Gastrocnemius medialis (tissue), 4 donors: ENCODE measurements around the gene DISP2. TPM values are rescaled to one million over a fixed set of nuclear protein-coding genes. Genes with fewer than 3 reads are reported as not detected.

Experiments
- ATAC-seq, 2 donors: fragments of 150-250 bp; one replicate each; pipeline ENCODE4 v1.9.1; 2016
- DNase-seq, 2 donors: peaks; one replicate each; pipeline ENCODE4 v3.0.0-alpha.2; 2019
- H3K27ac ChIP-seq, 4 donors: fragments of 200-600 bp; sonication (generic); 1 replicate in 1 of 4; 2 replicates in 3 of 4; pipeline ENCODE4 v1.5.1; 2016 to 2018; ENCODE audit warnings: mild to moderate bottlenecking in 2 of 4, moderate library complexity in 1 of 4
- H3K27me3 ChIP-seq, 3 donors: fragments of 200-600 bp; sonication (generic) in 2 of 3; 1 replicate in 1 of 3; 2 replicates in 2 of 3; pipeline versions ENCODE4 v1.5.1 to v1.6.0; 2016 to 2019; ENCODE audit warnings: mild to moderate bottlenecking in 1 of 3, moderate library complexity in 1 of 3
- H3K36me3 ChIP-seq, 2 donors: fragments of 200-600 bp; sonication (generic) in 1 of 2; one replicate each; pipeline ENCODE4 v1.5.1; 2017 to 2018
- H3K4me1 ChIP-seq, 2 donors: fragments of 200-600 bp; sonication (generic) in 1 of 2; one replicate each; pipeline ENCODE4 v1.5.1; 2016 to 2017; ENCODE audit warnings: mild to moderate bottlenecking in 2 of 2
- H3K4me3 ChIP-seq, 4 donors: fragments of 200-600 bp; sonication (generic) in 3 of 4; 1 replicate in 1 of 4; 2 replicates in 3 of 4; pipeline ENCODE4 v1.5.1; 2016 to 2019; ENCODE audit warnings: mild to moderate bottlenecking in 2 of 4
- H3K9me3 ChIP-seq, 3 donors: fragments of 200-600 bp; sonication (generic) in 2 of 3; 1 replicate in 1 of 3; 2 replicates in 2 of 3; pipeline ENCODE4 v1.5.1; 2016 to 2019
- POLR2A ChIP-seq, 2 donors: fragments of 450-650 bp; IDR thresholded peaks; one replicate each; pipeline ENCODE4 v1.6.1; 2017; ENCODE audit warnings: antibody characterized with exemption in 2 of 2, mild to moderate bottlenecking in 2 of 2, moderate library complexity in 2 of 2
- in situ Hi-C, 4 donors: fragments of 200-750 bp; cut with MboI; loops; one replicate each; pipeline versions ENCODE4 v1.15.0 to v1.8.0; 2017; ENCODE audit warnings: low sequenced_read_pairs in 4 of 4
- intact Hi-C: fragments of 100-400 bp; cut with DNase I; formaldehyde crosslinking; loops from one replicate; pipeline ENCODE4 v1.15.1; 2023; ENCODE audit warnings: low total_unique reads
- total RNA-seq, 4 donors: library from RNA; depleted of rRNA; stranded (reverse); fragments of >200 nt; gene quantifications; one replicate each; pipeline versions ENCODE4 v1.1.0 to v1.2.3, GENCODE V29; 2016
- TF ChIP-seq, protein P1 (sequence below), 5 experiments: fragments of 450-650 bp in 3 of 5; fragments of 200-600 bp in 2 of 5; sonication (generic) in 2 of 5; IDR thresholded peaks in 4 of 5; conservative IDR thresholded peaks in 1 of 5; 1 replicate in 4 of 5; 2 replicates in 1 of 5; pipeline ENCODE4 v1.5.1; 2016 to 2019; ENCODE audit warnings: antibody characterized with exemption in 5 of 5, mild to moderate bottlenecking in 3 of 5, moderate library complexity in 3 of 5

Gene DISP2
- total RNA-seq, 4 donors from 2014 or later: 0.02 to 0.12 (median 0.06) TPM

DNA sequence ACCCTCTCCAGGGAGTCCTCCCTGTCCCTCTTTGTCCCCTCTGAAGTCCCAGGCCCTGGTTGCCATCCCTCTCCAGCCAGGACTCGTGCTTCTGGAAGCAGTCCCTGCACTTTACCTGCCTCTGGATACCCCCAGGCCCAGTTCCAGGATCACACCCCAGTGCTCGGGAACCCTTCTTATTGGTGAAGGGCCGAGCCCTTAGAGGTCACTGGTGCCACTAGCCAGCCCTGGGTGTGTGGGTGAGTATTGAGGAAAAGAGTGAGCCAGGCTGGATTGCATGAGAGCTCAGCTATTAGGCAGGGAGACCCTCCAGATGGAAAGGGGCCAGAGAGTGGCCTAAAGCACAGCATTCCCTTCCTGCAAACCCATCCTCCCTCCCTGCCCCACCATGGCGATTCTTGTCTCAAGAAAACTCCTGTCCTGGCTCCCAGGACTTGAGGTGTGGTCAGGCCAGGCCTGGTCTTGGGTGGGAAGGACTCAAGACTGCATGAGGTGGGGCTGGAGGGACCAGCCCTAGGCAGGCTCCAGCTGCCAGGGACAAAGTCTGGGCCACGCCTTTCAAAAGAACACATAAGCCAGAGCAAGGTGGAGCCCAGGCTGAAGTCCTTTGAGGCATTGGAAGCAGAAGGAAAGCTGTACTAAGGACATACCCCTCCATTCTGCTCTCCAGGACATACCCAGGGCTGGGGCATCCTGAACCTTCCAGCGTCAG lies 12.0 kb upstream of the DISP2 start:
- peaks cover 7 to 13% of the 10 kb centered on the region in 2 donors for H3K4me1 ChIP-seq
- no peak overlapping the region for H3K27ac ChIP-seq
- intact Hi-C loops (loop anchor here (1.0 kb wide), 1 partner anchor 21 kb away; no protein-coding TSS in a partner anchor), in situ Hi-C loops (loop anchor here in 1 of 4 donors (10.0 kb wide), 1 partner anchor 79 kb away; no protein-coding TSS in a partner anchor)
- TF ChIP-seq, protein P1, sequence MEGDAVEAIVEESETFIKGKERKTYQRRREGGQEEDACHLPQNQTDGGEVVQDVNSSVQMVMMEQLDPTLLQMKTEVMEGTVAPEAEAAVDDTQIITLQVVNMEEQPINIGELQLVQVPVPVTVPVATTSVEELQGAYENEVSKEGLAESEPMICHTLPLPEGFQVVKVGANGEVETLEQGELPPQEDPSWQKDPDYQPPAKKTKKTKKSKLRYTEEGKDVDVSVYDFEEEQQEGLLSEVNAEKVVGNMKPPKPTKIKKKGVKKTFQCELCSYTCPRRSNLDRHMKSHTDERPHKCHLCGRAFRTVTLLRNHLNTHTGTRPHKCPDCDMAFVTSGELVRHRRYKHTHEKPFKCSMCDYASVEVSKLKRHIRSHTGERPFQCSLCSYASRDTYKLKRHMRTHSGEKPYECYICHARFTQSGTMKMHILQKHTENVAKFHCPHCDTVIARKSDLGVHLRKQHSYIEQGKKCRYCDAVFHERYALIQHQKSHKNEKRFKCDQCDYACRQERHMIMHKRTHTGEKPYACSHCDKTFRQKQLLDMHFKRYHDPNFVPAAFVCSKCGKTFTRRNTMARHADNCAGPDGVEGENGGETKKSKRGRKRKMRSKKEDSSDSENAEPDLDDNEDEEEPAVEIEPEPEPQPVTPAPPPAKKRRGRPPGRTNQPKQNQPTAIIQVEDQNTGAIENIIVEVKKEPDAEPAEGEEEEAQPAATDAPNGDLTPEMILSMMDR (IDR thresholded peaks at IDR 0.05 in 4 of 5, conservative IDR thresholded peaks at IDR 0.05 in 1 of 5): no peak
- no peak for TF ChIP-seq POLR2A (IDR thresholded peaks at IDR 0.05)
- no peak overlapping the region for H3K4me3 ChIP-seq
- H3K36me3 ChIP-seq: no peaks in the 10 kb centered on the region
- ATAC-seq: no peak
- no peaks in the 10 kb centered on the region for H3K9me3 ChIP-seq
- H3K27me3 ChIP-seq: no peaks in the 10 kb centered on the region
- DNase-seq: no peak

DNA sequence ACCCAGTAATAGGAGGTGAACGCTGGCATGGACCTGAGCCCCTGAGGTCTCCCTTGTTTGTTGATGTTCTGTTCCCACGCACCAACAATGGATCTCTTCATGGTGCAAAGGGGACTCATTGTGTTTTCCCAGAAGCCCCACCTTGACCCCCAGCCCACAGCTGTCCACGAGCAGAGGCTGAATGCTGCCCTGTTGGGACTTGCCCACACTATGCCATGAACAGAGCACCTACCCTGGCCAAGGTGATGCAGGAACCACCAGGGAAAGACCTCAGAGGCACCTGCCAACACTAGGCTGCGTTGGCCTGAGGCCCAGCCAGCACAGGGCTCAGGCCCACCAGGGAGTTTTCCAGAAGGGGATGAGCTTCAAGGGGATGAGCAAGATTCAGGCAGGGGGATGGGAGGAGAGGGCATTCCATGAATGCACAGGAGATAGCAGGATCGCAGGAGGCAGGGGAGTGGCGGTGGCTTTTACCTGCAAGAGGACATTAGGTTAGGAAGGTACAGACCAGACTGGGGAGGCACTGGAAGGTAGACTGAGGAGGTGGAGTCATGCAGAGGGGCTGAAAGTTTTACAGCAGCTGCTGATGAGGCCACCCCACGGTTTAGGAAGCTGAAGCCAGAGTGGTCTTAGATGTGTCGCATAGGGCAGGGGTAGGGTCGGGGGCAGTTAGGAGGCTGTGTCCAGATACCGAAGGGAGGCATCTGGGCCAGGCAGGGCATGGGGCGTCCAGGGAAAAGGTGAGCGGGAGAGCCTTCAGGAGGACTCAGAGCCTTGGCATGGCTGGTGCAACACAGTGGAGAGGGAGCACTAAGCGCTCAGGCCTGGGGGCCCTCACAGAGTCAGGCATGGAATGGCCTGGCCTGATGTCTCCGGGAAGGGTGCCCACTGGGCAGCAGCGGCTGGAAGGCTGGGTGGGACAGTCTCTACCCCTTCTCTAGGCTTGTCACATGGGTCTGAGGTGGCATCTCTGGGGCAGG lies 11.2 kb upstream of the DISP2 start:
- Histone ChIP-seq H3K9me3 (no peaks in the 10 kb centered on the region), H3K4me3 (no peak overlapping the region), H3K27me3 (no peaks in the 10 kb centered on the region), H3K4me1 (peaks cover 0 to 5% of the 10 kb centered on the region in 2 donors), H3K27ac (no peak overlapping the region), H3K36me3 (no peaks in the 10 kb centered on the region)
- in situ Hi-C loops (loop anchor here in 1 of 4 donors (10.0 kb wide), 1 partner anchor 78 kb away; no protein-coding TSS in a partner anchor), intact Hi-C loops (no loop called here)
- no peak for TF ChIP-seq POLR2A (IDR thresholded peaks at IDR 0.05)
- TF ChIP-seq, protein P1 (IDR thresholded peaks at IDR 0.05 in 4 of 5, conservative IDR thresholded peaks at IDR 0.05 in 1 of 5): no peak
- no peak for ATAC-seq
- DNase-seq: no peak

DNA sequence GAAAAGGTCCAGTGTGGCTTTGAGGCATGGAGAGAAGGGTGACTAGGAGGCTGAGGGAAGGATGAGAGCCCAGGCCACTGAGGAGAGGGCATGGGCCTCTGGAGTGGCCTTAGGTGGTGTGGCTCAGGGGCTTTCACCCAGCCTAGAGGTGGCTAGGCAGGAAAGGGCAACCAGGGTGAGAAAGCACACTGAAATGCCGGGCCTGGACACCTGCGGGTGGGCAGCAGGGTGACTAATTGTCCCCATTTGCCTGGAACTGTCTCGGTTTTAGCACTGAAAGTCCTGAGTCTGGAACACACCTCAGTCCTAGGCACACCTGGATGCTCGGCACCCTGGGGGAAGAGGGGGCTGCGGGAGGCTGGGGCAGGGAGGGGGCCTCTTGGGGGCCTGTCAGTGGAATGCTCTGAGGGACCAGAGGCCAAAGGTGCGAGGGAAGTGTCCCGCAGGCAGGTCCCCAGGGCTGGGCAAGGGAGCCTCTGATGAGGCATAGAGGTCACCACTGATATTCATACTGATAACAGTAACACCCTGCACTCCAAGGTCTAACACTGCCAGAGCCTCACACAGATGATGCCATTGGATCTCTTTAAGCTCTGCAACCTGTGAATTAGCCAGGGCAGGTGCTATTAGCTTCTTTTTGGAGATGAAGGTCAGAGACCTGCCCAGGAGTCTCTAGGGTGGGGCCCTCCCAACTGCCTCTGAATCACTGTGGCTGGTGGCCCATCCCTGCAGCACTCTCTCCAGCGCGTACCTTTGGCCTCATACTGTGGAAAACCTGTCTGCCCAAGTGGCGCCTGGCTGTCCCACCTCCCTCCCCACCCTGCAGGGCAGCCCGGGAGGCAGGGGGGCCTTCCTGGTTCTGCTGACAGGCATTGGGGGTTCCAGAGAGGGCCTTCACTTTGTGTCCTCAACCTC lies 10.2 kb upstream of the DISP2 start:
- Histone ChIP-seq H3K27me3 (no peaks in the 10 kb centered on the region), H3K36me3 (no peaks in the 10 kb centered on the region), H3K4me3 (no peak overlapping the region), H3K4me1 (peaks cover 0 to 5% of the 10 kb centered on the region in 2 donors), H3K27ac (no peak overlapping the region), H3K9me3 (no peaks in the 10 kb centered on the region)
- ATAC-seq (no peak), DNase-seq (no peak)
- TF ChIP-seq, protein P1 (IDR thresholded peaks at IDR 0.05 in 4 of 5, conservative IDR thresholded peaks at IDR 0.05 in 1 of 5): no peak
- TF ChIP-seq POLR2A (IDR thresholded peaks at IDR 0.05): no peak
- in situ Hi-C loops (loop anchor here in 1 of 4 donors (10.0 kb wide), 1 partner anchor 77 kb away; no protein-coding TSS in a partner anchor), intact Hi-C loops (no loop called here)

DNA sequence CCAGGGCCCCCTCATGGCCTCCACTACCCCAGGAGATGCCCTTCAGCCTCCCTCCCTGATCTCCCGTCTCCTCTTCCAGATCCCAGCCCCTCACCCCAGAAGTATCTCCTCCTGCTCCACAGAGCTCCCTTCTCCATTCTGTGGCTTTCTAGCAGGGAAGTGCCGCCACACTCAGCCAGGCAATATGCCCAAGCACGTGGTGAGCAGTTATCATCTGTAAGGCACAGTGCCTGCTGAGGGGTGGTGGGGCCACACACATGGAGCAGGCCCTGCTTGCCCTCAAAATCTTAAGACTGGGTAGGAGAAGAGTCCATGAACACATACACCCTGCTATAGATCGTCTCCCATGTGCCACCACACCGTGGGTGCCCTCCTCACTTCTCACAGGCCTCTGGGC lies 9.5 kb upstream of the DISP2 start:
- in situ Hi-C loops (loop anchor here in 1 of 4 donors (10.0 kb wide), 1 partner anchor 76 kb away; no protein-coding TSS in a partner anchor), intact Hi-C loops (no loop called here)
- no peak for ATAC-seq
- no peak overlapping the region for H3K4me3 ChIP-seq
- peaks cover 3 to 5% of the 10 kb centered on the region in 2 donors for H3K4me1 ChIP-seq
- no peaks in the 10 kb centered on the region for H3K9me3 ChIP-seq
- TF ChIP-seq POLR2A (IDR thresholded peaks at IDR 0.05): no peak
- TF ChIP-seq, protein P1 (IDR thresholded peaks at IDR 0.05 in 4 of 5, conservative IDR thresholded peaks at IDR 0.05 in 1 of 5): no peak
- H3K36me3 ChIP-seq: no peaks in the 10 kb centered on the region
- no peak overlapping the region for H3K27ac ChIP-seq
- no peaks in the 10 kb centered on the region for H3K27me3 ChIP-seq
- DNase-seq: no peak
